Tibial artery (tissue), 4 donors: ENCODE data around the gene SH3PXD2B.

Source experiments
- DNase-seq, 2 donors: peaks; one replicate each; pipeline ENCODE4 v3.0.0-alpha.2; 2019
- H3K27ac ChIP-seq, 2 donors: fragments of 200-600 bp; sonication (generic) in 1 of 2; 1 replicate in 1 of 2; 2 replicates in 1 of 2; pipeline ENCODE4 v1.5.1; 2018 to 2019; ENCODE audit warnings: mild to moderate bottlenecking in 1 of 2
- H3K27me3 ChIP-seq, 2 donors: fragments of 200-600 bp; sonication (generic) in 1 of 2; one replicate each; pipeline versions ENCODE4 v1.5.1 to v1.6.0; 2016 to 2019
- H3K36me3 ChIP-seq, 3 donors: fragments of 200-600 bp; sonication (generic) in 2 of 3; one replicate each; pipeline ENCODE4 v1.5.1; 2016 to 2019; ENCODE audit warnings: mild to moderate bottlenecking in 2 of 3
- H3K4me1 ChIP-seq, 4 donors: fragments of 200-600 bp; sonication (generic) in 2 of 4; 1 replicate in 3 of 4; 2 replicates in 1 of 4; pipeline ENCODE4 v1.5.1; 2016 to 2019
- H3K4me3 ChIP-seq, 2 donors: fragments of 200-600 bp; sonication (generic) in 1 of 2; 1 replicate in 1 of 2; 2 replicates in 1 of 2; pipeline ENCODE4 v1.5.1; 2018 to 2019; ENCODE audit warnings: mild to moderate bottlenecking in 2 of 2
- H3K9me3 ChIP-seq, 3 donors: fragments of 200-600 bp; sonication (generic) in 1 of 3; one replicate each; pipeline ENCODE4 v1.5.1; 2016 to 2019
- CTCF ChIP-seq, 2 experiments: fragments of 200-600 bp in 1 of 2; fragments of 450-650 bp in 1 of 2; IDR thresholded peaks; one replicate each; pipeline ENCODE4 v1.5.1; 2017 to 2019; ENCODE audit warnings: antibody characterized with exemption in 2 of 2, mild to moderate bottlenecking in 1 of 2, moderate library complexity in 1 of 2
- intact Hi-C: fragments of 100-400 bp; cut with DNase I; formaldehyde crosslinking; loops from one replicate; pipeline ENCODE4 v1.15.0; 2023; ENCODE audit warnings: low total_unique reads

Gene SH3PXD2B

DNA sequence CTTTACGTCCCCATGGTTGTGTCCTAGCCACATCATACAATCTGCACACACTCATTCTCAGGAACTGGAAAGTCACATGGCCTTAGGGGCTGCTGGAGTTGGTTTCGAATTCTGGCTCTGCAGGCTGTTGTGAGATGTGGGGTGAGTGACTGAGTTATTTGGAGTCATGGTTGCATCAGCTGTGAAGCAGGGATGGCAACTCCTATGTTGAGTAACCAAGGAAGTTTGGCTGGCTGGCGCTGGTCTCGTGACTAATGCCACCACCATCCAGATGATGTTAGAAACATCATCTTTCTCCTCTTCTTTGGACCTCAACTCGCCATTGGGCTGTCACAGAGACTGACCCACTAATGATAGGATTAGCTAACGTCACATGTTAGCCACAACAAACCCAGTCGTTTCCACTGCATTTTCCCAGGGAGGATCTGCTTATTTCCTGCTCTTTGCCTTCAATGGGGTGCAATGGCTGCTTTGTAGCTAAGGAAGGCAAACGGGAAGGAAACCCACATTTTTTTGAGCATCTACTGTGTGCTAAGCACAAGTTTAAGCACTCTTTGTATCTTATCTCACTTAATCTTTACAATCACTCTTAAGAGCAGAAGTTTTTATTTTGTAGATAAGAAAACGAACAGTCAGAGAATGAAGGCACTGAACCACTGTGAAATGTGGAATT lies 92.6 kb downstream of the SH3PXD2B start:
- Histone ChIP-seq H3K9me3 (no peaks in the 10 kb centered on the region), H3K4me1 (no peaks in the 10 kb centered on the region), H3K27me3 (no peaks in the 10 kb centered on the region), H3K36me3 (peaks cover 22 to 66% (median 59%) of the 10 kb centered on the region in 3 donors), H3K27ac (peak overlapping the region in 1 of 2 donors; percentile 34), H3K4me3 (no peak overlapping the region)
- intact Hi-C loops = no loop called here
- TF ChIP-seq CTCF (IDR thresholded peaks at IDR 0.05) = no peak
- DNase-seq = peak; percentile 84 to 92

DNA sequence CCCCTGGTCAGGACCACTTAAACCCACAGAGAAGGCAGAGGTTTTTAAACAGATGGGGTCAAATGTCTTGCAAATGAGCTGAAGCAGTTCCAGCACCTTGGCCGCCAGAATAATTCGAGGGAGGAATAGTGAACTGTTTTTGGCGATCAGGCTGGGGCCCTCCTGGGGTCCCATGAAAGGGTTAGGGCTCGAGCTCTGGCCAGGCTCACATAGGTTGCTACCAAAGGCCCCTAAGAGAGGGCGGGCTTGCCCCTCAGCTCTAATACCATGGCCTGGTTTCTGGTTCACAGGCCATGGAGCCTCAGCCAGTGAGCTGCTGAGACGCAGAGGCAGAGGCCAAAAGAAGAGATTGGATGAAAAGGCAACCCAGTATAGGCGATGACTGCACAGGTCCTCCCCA lies 96.0 kb downstream of the SH3PXD2B start:
- Histone ChIP-seq H3K9me3 (no peaks in the 10 kb centered on the region), H3K4me1 (no peaks in the 10 kb centered on the region), H3K27ac (no peak overlapping the region), H3K4me3 (no peak overlapping the region), H3K36me3 (peaks cover 46 to 83% (median 79%) of the 10 kb centered on the region in 3 donors), H3K27me3 (no peaks in the 10 kb centered on the region)
- no peak for DNase-seq
- TF ChIP-seq CTCF (IDR thresholded peaks at IDR 0.05) = no peak
- intact Hi-C loops = no loop called here

DNA sequence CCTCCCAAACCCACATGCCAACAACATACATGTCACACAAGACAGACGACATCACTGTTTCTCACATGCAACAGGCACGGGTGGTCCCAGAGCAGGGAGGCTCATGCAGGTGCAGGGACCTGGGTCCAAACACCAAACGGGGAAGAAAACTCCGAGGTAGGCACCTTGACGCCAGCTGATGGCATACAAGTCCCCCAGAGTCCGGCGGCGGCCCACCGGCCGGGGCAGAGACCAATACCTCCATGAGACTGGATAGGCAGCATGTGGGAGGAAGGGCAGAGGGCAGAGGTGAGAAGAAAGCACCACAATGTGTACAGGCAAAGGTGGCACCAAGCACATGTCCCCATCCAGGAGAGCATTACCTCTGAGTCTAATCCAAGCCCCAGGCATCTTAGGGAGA lies 97.8 kb downstream of the SH3PXD2B start:
- no peaks in the 10 kb centered on the region for H3K4me1 ChIP-seq
- H3K27ac ChIP-seq = no peak overlapping the region
- H3K4me3 ChIP-seq = no peak overlapping the region
- DNase-seq = no peak
- no peak for TF ChIP-seq CTCF (IDR thresholded peaks at IDR 0.05)
- H3K36me3 ChIP-seq = peaks cover 48 to 88% (median 84%) of the 10 kb centered on the region in 3 donors
- H3K9me3 ChIP-seq = no peaks in the 10 kb centered on the region
- intact Hi-C loops = no loop called here
- H3K27me3 ChIP-seq = no peaks in the 10 kb centered on the region

- Histone ChIP-seq H3K4me1 (no peaks in the 10 kb centered on the region), H3K36me3 (peaks cover 53 to 89% (median 89%) of the 10 kb centered on the region in 3 donors), H3K27me3 (no peaks in the 10 kb centered on the region), H3K9me3 (no peaks in the 10 kb centered on the region), H3K4me3 (no peak overlapping the region), H3K27ac (no peak overlapping the region)
- intact Hi-C loops = no loop called here
- no peak for TF ChIP-seq CTCF (IDR thresholded peaks at IDR 0.05)
- no peak for DNase-seq
Measured at GRCh38 chr5:172356047-172356446, 98.3 kb downstream of the SH3PXD2B start.

DNA sequence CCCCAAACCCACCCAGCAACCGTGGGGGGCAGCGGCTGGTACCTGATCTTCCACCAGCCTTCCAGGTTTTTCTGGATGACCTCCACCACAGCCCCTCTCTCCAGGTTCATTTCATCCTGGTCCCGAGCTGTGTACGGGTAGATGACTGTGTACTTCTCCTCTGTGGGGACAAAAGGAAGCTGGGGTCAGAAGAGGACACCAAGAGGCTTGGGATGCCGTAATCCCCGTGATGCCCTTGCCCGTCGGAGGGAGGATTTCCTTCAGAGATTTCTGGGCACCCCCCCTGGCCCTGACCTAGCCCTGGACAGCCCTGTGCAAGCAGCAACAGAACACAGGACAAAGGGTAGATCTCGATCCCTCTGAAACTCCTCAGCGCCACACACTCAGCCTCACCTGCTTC lies 100.5 kb downstream of the SH3PXD2B start:
- DNase-seq = no peak
- Histone ChIP-seq H3K27me3 (no peaks in the 10 kb centered on the region), H3K4me3 (no peak overlapping the region), H3K36me3 (peaks cover 61 to 97% (median 95%) of the 10 kb centered on the region in 3 donors), H3K4me1 (no peaks in the 10 kb centered on the region), H3K9me3 (no peaks in the 10 kb centered on the region), H3K27ac (no peak overlapping the region)
- intact Hi-C loops = no loop called here
- no peak for TF ChIP-seq CTCF (IDR thresholded peaks at IDR 0.05)
